ENCODE results near the gene CNTN4.

CNTN4 gene

GRCh38 chr3:2377281-2377680, 278.6 kb downstream of the CNTN4 start:
- no peak overlapping the region for H3K4me3 ChIP-seq (ENCODE audit: insufficient read depth in 1 of 2, low read depth in 1 of 2, low read length in 2 of 2)
- no peak overlapping the region for H2BK120ac ChIP-seq (ENCODE audit: low read depth, low read length)
- no peak overlapping the region for H2BK12ac ChIP-seq (ENCODE audit: low read length in 2 of 2)
- H2AFZ ChIP-seq (ENCODE audit: low read depth, low read length) = no peak overlapping the region
- H2BK15ac ChIP-seq (ENCODE audit: low read depth, poor library complexity, severe bottlenecking) = no peak overlapping the region
- H3K9ac ChIP-seq (ENCODE audit: low read length) = no peak overlapping the region
- H3K4me2 ChIP-seq (ENCODE audit: low read length, poor library complexity, severe bottlenecking) = no peak overlapping the region
- no peak overlapping the region for H3K4ac ChIP-seq (ENCODE audit: low read depth in 1 of 2, low read length in 2 of 2)
- H3K79me1 ChIP-seq (replicated peaks; ENCODE audit: low read length, poor library complexity, severe bottlenecking) = no peaks in the 10 kb centered on the region
- no peaks in the 10 kb centered on the region for H3K36me3 ChIP-seq (ENCODE audit: control insufficient read depth in 1 of 2, insufficient read depth in 2 of 2, low read depth in 1 of 2, low read length in 2 of 2)
- H3K27ac ChIP-seq (ENCODE audit: low read length, poor library complexity, severe bottlenecking) = no peak overlapping the region
- no peak overlapping the region for H4K8ac ChIP-seq (ENCODE audit: low read length)
- H3K9me3 ChIP-seq (ENCODE audit: control insufficient read depth, low read length) = no peaks in the 10 kb centered on the region
- H3K23ac ChIP-seq (ENCODE audit: low read length in 2 of 2) = no peak overlapping the region
- H3K18ac ChIP-seq (ENCODE audit: low read depth in 1 of 2, low read length in 2 of 2) = no peak overlapping the region
- 94% methylated on average over 1 of the region's 1 CpG for WGBS
- no peak overlapping the region for H2AK5ac ChIP-seq (ENCODE audit: low read length, severe bottlenecking)
- H3K14ac ChIP-seq (ENCODE audit: low read length in 2 of 2) = no peak overlapping the region
- DNase-seq = no peak
- no peak overlapping the region for H2BK5ac ChIP-seq (ENCODE audit: low read depth, low read length, poor library complexity, severe bottlenecking)
- no peaks in the 10 kb centered on the region for H3K4me1 ChIP-seq (ENCODE audit: control insufficient read depth, insufficient read depth, low read depth, low read length)
- no peaks in the 10 kb centered on the region for H3K27me3 ChIP-seq (ENCODE audit: control insufficient read depth in 1 of 2, insufficient read depth in 1 of 2, low read length in 2 of 2)
- H4K91ac ChIP-seq (ENCODE audit: low read length) = no peak overlapping the region

- no peak for DNase-seq
- Histone ChIP-seq H3K23ac (ENCODE audit: low read length in 2 of 2) (no peak overlapping the region), H3K27ac (ENCODE audit: low read length, poor library complexity, severe bottlenecking) (no peak overlapping the region), H3K9me3 (ENCODE audit: control insufficient read depth, low read length) (no peaks in the 10 kb centered on the region), H4K8ac (ENCODE audit: low read length) (no peak overlapping the region), H3K4me1 (ENCODE audit: control insufficient read depth, insufficient read depth, low read depth, low read length) (no peaks in the 10 kb centered on the region), H3K14ac (ENCODE audit: low read length in 2 of 2) (no peak overlapping the region), H2BK5ac (ENCODE audit: low read depth, low read length, poor library complexity, severe bottlenecking) (no peak overlapping the region), H3K18ac (ENCODE audit: low read depth in 1 of 2, low read length in 2 of 2) (no peak overlapping the region), H3K4me3 (ENCODE audit: insufficient read depth in 1 of 2, low read depth in 1 of 2, low read length in 2 of 2) (no peak overlapping the region), H2BK120ac (ENCODE audit: low read depth, low read length) (no peak overlapping the region), H3K79me1 (replicated peaks; ENCODE audit: low read length, poor library complexity, severe bottlenecking) (no peaks in the 10 kb centered on the region), H3K27me3 (ENCODE audit: control insufficient read depth in 1 of 2, insufficient read depth in 1 of 2, low read length in 2 of 2) (no peaks in the 10 kb centered on the region), H3K4ac (ENCODE audit: low read depth in 1 of 2, low read length in 2 of 2) (no peak overlapping the region), H2AFZ (ENCODE audit: low read depth, low read length) (no peak overlapping the region), H3K9ac (ENCODE audit: low read length) (no peak overlapping the region), H3K36me3 (ENCODE audit: control insufficient read depth in 1 of 2, insufficient read depth in 2 of 2, low read depth in 1 of 2, low read length in 2 of 2) (no peaks in the 10 kb centered on the region), H3K4me2 (ENCODE audit: low read length, poor library complexity, severe bottlenecking) (no peak overlapping the region), H2BK12ac (ENCODE audit: low read length in 2 of 2) (no peak overlapping the region), H2AK5ac (ENCODE audit: low read length, severe bottlenecking) (no peak overlapping the region), H4K91ac (ENCODE audit: low read length) (no peak overlapping the region), H2BK15ac (ENCODE audit: low read depth, poor library complexity, severe bottlenecking) (no peak overlapping the region)
- WGBS = no CpG with 5 or more reads among the region's 2 CpGs
Observed at GRCh38 chr3:2390926-2391532, 292.4 kb downstream of the CNTN4 start.

- DNase-seq = no peak
- Histone ChIP-seq H3K4ac (ENCODE audit: low read depth in 1 of 2, low read length in 2 of 2) (no peak overlapping the region), H3K4me1 (ENCODE audit: control insufficient read depth, insufficient read depth, low read depth, low read length) (no peaks in the 10 kb centered on the region), H2BK120ac (ENCODE audit: low read depth, low read length) (no peak overlapping the region), H3K79me1 (replicated peaks; ENCODE audit: low read length, poor library complexity, severe bottlenecking) (no peaks in the 10 kb centered on the region), H4K8ac (ENCODE audit: low read length) (no peak overlapping the region), H2AK5ac (ENCODE audit: low read length, severe bottlenecking) (no peak overlapping the region), H3K23ac (ENCODE audit: low read length in 2 of 2) (no peak overlapping the region), H3K36me3 (ENCODE audit: control insufficient read depth in 1 of 2, insufficient read depth in 2 of 2, low read depth in 1 of 2, low read length in 2 of 2) (no peaks in the 10 kb centered on the region), H2BK5ac (ENCODE audit: low read depth, low read length, poor library complexity, severe bottlenecking) (no peak overlapping the region), H3K27me3 (ENCODE audit: control insufficient read depth in 1 of 2, insufficient read depth in 1 of 2, low read length in 2 of 2) (no peaks in the 10 kb centered on the region), H3K14ac (ENCODE audit: low read length in 2 of 2) (no peak overlapping the region), H4K91ac (ENCODE audit: low read length) (no peak overlapping the region), H3K4me2 (ENCODE audit: low read length, poor library complexity, severe bottlenecking) (no peak overlapping the region), H3K4me3 (ENCODE audit: insufficient read depth in 1 of 2, low read depth in 1 of 2, low read length in 2 of 2) (no peak overlapping the region), H3K9me3 (ENCODE audit: control insufficient read depth, low read length) (no peaks in the 10 kb centered on the region), H3K9ac (ENCODE audit: low read length) (no peak overlapping the region), H2BK15ac (ENCODE audit: low read depth, poor library complexity, severe bottlenecking) (no peak overlapping the region), H3K18ac (ENCODE audit: low read depth in 1 of 2, low read length in 2 of 2) (no peak overlapping the region), H2AFZ (ENCODE audit: low read depth, low read length) (no peak overlapping the region), H2BK12ac (ENCODE audit: low read length in 2 of 2) (no peak overlapping the region), H3K27ac (ENCODE audit: low read length, poor library complexity, severe bottlenecking) (no peak overlapping the region)
- 97% methylated on average over 2 of the region's 4 CpGs for WGBS
Observed at GRCh38 chr3:2391896-2392295, 293.2 kb downstream of the CNTN4 start.

GRCh38 chr3:2392981-2393380, 294.3 kb downstream of the CNTN4 start:
- no peak overlapping the region for H3K27ac ChIP-seq (ENCODE audit: low read length, poor library complexity, severe bottlenecking)

More at GRCh38 chr3:2392981-2393380, 294.3 kb downstream of the CNTN4 start:
- Histone ChIP-seq H3K4me1 (ENCODE audit: control insufficient read depth, insufficient read depth, low read depth, low read length) (no peaks in the 10 kb centered on the region), H3K9ac (ENCODE audit: low read length) (no peak overlapping the region), H3K79me1 (replicated peaks; ENCODE audit: low read length, poor library complexity, severe bottlenecking) (no peaks in the 10 kb centered on the region), H2BK12ac (ENCODE audit: low read length in 2 of 2) (no peak overlapping the region), H3K23ac (ENCODE audit: low read length in 2 of 2) (no peak overlapping the region), H4K8ac (ENCODE audit: low read length) (no peak overlapping the region), H2AFZ (ENCODE audit: low read depth, low read length) (no peak overlapping the region), H2BK15ac (ENCODE audit: low read depth, poor library complexity, severe bottlenecking) (no peak overlapping the region), H3K4ac (ENCODE audit: low read depth in 1 of 2, low read length in 2 of 2) (no peak overlapping the region), H3K14ac (ENCODE audit: low read length in 2 of 2) (no peak overlapping the region), H3K4me3 (ENCODE audit: insufficient read depth in 1 of 2, low read depth in 1 of 2, low read length in 2 of 2) (no peak overlapping the region), H3K27me3 (ENCODE audit: control insufficient read depth in 1 of 2, insufficient read depth in 1 of 2, low read length in 2 of 2) (no peaks in the 10 kb centered on the region), H2BK120ac (ENCODE audit: low read depth, low read length) (no peak overlapping the region), H4K91ac (ENCODE audit: low read length) (no peak overlapping the region), H3K18ac (ENCODE audit: low read depth in 1 of 2, low read length in 2 of 2) (no peak overlapping the region), H2AK5ac (ENCODE audit: low read length, severe bottlenecking) (no peak overlapping the region), H3K9me3 (ENCODE audit: control insufficient read depth, low read length) (no peaks in the 10 kb centered on the region), H3K4me2 (ENCODE audit: low read length, poor library complexity, severe bottlenecking) (no peak overlapping the region), H2BK5ac (ENCODE audit: low read depth, low read length, poor library complexity, severe bottlenecking) (no peak overlapping the region), H3K36me3 (ENCODE audit: control insufficient read depth in 1 of 2, insufficient read depth in 2 of 2, low read depth in 1 of 2, low read length in 2 of 2) (no peaks in the 10 kb centered on the region)
- WGBS = 87% methylated on average over 3 of the region's 3 CpGs
- DNase-seq = no peak
